Measurements from ENCODE around the gene PRELID1.

The PRELID1 gene

DNA sequence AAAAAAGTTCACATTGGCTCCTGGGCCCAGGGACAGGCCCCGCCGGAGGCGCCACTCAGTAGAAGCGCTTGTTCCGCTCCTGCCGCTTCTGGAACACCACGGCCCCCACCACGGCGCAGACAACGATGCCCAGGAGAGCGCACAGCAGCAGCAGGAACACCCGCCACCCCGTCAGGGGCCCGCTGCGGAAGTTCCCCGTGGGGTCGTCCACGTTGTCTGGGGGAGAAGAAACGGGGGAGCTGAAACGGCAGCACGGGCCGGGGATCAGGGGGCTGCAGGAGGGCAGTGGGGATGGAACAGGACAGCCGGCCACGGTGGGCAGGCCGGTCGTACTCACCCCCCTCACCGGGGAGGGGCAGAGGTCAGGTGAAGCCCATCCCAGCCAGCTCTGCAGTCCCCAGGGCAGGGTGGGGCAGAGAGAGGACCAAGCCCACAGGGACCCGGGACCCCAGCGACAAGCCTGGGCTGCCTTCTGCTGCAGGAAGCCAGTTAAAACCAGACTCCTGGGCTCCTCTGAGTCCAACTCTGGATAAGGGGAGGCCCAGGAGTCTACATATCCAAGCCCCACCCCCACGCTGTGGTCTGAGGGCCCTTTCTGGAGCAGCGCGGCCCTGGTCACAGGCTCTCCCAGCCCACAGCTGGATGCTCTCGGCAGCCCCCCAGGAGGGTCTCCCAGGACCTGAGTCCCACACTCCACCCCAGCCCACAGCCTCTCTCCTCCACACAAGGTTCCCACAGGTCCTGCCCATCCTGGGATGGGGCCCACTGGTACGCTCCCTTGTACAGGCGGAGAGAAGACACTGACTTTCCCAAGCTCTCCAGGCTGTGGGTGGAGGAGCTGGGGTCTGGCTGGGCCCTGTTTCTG lies 28.7 kb downstream of the PRELID1 start:
- H3K4me3 ChIP-seq (ENCODE audit: low read depth, low read length) = no peak overlapping the region
- DNase-seq (ENCODE audit: low read depth) = no peak
- TF ChIP-seq, protein P1, sequence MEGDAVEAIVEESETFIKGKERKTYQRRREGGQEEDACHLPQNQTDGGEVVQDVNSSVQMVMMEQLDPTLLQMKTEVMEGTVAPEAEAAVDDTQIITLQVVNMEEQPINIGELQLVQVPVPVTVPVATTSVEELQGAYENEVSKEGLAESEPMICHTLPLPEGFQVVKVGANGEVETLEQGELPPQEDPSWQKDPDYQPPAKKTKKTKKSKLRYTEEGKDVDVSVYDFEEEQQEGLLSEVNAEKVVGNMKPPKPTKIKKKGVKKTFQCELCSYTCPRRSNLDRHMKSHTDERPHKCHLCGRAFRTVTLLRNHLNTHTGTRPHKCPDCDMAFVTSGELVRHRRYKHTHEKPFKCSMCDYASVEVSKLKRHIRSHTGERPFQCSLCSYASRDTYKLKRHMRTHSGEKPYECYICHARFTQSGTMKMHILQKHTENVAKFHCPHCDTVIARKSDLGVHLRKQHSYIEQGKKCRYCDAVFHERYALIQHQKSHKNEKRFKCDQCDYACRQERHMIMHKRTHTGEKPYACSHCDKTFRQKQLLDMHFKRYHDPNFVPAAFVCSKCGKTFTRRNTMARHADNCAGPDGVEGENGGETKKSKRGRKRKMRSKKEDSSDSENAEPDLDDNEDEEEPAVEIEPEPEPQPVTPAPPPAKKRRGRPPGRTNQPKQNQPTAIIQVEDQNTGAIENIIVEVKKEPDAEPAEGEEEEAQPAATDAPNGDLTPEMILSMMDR (IDR thresholded peaks at IDR 0.05; ENCODE audit: low read depth, low read length) = no peak
- TF ChIP-seq, protein P2, sequence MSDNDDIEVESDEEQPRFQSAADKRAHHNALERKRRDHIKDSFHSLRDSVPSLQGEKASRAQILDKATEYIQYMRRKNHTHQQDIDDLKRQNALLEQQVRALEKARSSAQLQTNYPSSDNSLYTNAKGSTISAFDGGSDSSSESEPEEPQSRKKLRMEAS (IDR thresholded peaks at IDR 0.05; ENCODE audit: low read depth, low read length) = no peak
- no peak for TF ChIP-seq POLR2A (IDR thresholded peaks at IDR 0.05; ENCODE audit: extremely low read depth, insufficient read length)
- no peak for TF ChIP-seq MYC (IDR thresholded peaks at IDR 0.05; ENCODE audit: low read depth, low read length)

DNA sequence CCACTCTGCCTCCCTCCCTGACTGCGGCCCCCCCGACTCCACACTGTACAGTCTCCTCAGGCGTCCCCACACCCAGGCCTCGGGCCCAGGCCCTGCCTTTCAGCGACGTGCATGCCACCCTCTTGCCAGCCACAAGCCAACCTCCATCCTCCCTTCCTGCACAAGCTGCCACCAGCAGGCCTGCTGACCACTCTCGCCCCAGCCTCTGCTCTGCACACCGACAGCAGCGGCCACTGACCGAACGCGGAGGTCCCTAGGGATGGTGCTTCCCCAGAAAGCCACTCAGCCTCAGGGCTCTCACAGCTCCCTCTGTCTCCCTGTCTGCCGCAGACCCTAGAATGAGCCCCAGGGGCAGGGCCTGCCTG lies 29.3 kb downstream of the PRELID1 start:
- no peak overlapping the region for H3K4me3 ChIP-seq (ENCODE audit: low read depth, low read length)
- no peak for DNase-seq (ENCODE audit: low read depth)
- TF ChIP-seq POLR2A (IDR thresholded peaks at IDR 0.05; ENCODE audit: extremely low read depth, insufficient read length) = no peak
- TF ChIP-seq, protein P2 (IDR thresholded peaks at IDR 0.05; ENCODE audit: low read depth, low read length) = no peak
- no peak for TF ChIP-seq MYC (IDR thresholded peaks at IDR 0.05; ENCODE audit: low read depth, low read length)
- TF ChIP-seq, protein P1 (IDR thresholded peaks at IDR 0.05; ENCODE audit: low read depth, low read length) = no peak

DNA sequence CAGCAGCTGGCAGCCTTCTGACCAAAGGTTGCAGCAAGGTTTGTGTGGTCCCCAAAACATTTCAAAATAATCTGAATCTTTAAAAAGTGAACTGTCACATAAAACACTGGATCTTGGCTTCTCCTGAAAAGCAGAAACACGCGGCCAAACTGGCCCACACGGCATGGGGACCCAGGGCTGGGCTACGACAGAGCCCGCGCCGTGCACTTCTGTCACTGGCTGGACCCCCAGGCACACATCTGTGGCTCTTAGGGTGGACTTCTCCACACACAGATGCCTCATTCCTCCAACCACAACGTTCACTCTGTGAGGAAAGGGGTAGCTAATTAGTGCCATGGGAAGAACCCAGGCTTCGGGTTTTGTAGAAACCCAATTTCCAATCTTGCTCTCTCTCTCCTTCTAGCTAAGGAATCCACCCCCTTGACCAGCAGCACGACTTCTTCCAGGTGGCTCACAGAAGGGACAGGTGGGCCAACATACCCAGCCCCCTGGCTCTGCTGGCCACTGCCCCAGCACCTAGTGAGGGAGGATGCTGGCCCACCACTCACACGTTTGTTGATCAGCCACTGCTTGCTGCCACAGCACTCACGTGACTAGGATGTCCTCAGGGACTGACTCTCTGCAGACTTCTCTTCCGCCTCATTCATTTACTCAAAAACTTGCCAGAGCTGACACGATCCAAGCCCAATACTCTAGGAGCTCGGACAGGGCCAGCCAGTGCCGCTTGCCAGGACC lies 30.0 kb downstream of the PRELID1 start:
- H3K4me3 ChIP-seq (ENCODE audit: low read depth, low read length) = no peak overlapping the region
- no peak for DNase-seq (ENCODE audit: low read depth)
- TF ChIP-seq, protein P2 (IDR thresholded peaks at IDR 0.05; ENCODE audit: low read depth, low read length) = no peak
- TF ChIP-seq POLR2A (IDR thresholded peaks at IDR 0.05; ENCODE audit: extremely low read depth, insufficient read length) (no peak), MYC (IDR thresholded peaks at IDR 0.05; ENCODE audit: low read depth, low read length) (no peak)

- TF ChIP-seq, protein P1 (IDR thresholded peaks at IDR 0.05; ENCODE audit: low read depth, low read length) = no peak
- TF ChIP-seq MYC (IDR thresholded peaks at IDR 0.05; ENCODE audit: low read depth, low read length) = no peak
- TF ChIP-seq, protein P2 (IDR thresholded peaks at IDR 0.05; ENCODE audit: low read depth, low read length) = no peak
- no peak for TF ChIP-seq POLR2A (IDR thresholded peaks at IDR 0.05; ENCODE audit: extremely low read depth, insufficient read length)
- no peak for DNase-seq (ENCODE audit: low read depth)
- H3K4me3 ChIP-seq (ENCODE audit: low read depth, low read length) = no peak overlapping the region
Measured at GRCh38 chr5:177334155-177334551, 30.6 kb downstream of the PRELID1 start.

DNA sequence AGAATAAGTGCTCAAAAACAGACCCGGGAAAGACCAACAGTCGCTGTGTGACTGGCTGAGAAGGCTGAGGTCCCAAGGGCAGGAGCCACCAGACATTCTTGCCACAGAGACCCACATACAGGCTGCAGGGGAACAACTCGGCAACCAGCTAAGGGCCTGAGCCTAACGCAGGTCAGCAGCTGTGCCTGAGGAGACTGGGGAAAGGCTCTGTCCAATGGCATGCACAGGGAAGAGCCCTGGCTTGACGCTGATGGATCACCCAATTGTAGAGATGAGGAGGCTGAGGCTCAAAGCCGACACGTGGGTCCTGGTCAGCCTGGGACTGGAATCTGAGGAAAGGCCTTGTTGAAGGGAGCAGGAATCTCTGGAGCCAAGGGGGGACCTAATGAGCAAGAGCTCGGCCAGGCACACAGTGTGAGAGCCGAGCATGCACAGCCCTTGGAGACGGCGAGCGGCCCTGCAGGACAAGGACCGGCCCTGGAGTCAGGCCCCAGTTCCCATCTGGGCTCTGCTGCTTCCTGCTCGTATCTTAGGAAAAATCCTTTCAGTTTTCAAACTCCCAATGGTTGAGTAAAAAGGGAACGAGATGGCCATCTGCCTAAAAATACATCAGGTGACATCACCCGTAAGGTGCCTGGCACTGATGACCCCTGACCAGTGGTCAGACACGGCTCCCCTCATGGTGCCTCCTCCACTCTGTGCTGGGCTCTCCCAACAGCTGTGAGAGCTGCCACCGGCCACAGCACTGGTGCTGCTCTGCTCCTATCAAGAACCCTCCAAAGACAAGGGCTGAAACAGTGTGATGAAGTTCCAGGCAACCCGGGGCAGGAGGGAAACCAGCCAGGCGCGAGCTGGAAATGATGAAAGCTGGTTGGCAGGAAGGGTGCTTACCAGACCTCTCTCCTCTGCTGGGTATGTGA lies 31.4 kb downstream of the PRELID1 start:
- DNase-seq (ENCODE audit: low read depth) = no peak
- TF ChIP-seq MYC (IDR thresholded peaks at IDR 0.05; ENCODE audit: low read depth, low read length) (no peak), POLR2A (IDR thresholded peaks at IDR 0.05; ENCODE audit: extremely low read depth, insufficient read length) (no peak)
- TF ChIP-seq, protein P1 (IDR thresholded peaks at IDR 0.05; ENCODE audit: low read depth, low read length) = no peak
- TF ChIP-seq, protein P2 (IDR thresholded peaks at IDR 0.05; ENCODE audit: low read depth, low read length) = no peak
- H3K4me3 ChIP-seq (ENCODE audit: low read depth, low read length) = no peak overlapping the region
